Right ventricle myocardium superior (tissue), 1 donor: ENCODE results near the gene RIF1. TPM values are rescaled to one million over a fixed set of nuclear protein-coding genes. Genes with fewer than 3 reads are reported as not detected.

Experiments used
- ATAC-seq: fragments of 200-7000 bp; cut with Tn5 transposase; one replicate; pipeline ENCODE4 v1.9.1; 2020; ENCODE audit warnings: mild to moderate bottlenecking; ENCODE audit not compliant: poor library complexity
- DNase-seq: peaks from one replicate; pipeline ENCODE4 v3.0.0-alpha.2; 2020
- intact Hi-C: fragments of 100-400 bp; cut with DNase I; formaldehyde crosslinking; loops from one replicate; pipeline ENCODE4 v1.11.2; 2022
- microRNA-seq: library from miRNA; unstranded; fragments of <30 nt; microRNA quantifications from one replicate; pipeline ENCODE4 v1.2.0, GENCODE V29; 2020
- total RNA-seq: library from RNA; stranded (reverse); fragmentation: NEBNext Ultra II Directional; extraction: Animal tissue kit (Norgen Biotek cat#: 25700); gene quantifications from one replicate; pipeline ENCODE4 v1.2.1, GENCODE V29; 2021
- donor health status: DM: no; HTN: yes; CAD: no; lungs with severe emphysema.

Gene RIF1
- total RNA-seq, 1 donor from 2014 or later, result 14.6 TPM

DNA sequence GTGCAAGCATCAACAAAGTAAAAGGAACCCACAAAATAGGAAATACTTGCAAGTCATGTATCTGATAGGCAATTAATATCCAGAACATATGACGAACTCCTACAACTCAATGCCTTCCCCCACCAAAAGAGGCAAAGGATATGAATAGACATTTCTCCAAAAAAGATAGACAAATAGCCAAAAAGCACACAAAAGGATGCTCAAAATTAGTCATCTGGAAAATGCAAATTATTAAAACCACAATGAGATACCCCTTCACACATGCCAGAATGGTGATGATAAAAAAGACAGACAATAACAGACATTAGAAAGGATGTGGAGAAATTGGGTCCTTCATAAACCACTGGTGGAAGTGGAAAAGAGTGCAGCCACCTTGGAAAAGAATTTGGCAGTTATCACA is 76.4 kb downstream of the RIF1 start:
- intact Hi-C loops, result no loop called here
- DNase-seq, result no peak
- no peak for ATAC-seq

DNA sequence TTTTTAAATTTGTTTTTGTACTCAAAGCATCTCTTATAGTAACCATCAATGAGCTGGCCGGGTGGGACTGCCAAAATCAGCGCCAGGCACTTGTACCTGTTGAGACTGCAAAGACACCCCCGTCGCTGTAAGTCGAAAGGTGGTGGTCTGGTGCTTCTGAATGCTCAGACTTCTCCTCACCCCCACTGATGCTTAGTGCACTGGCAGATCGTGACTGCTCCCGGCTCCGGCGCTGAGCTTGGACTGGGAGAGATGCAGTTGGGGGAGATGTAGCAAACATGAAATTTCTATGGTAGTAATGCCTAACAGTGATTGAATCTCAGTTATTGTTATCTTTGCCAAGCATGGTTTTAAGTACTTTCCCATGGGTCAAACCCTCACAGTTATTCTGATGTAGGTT is 80.6 kb downstream of the RIF1 start:
- ATAC-seq, result no peak
- intact Hi-C loops, result no loop called here
- no peak for DNase-seq

DNA sequence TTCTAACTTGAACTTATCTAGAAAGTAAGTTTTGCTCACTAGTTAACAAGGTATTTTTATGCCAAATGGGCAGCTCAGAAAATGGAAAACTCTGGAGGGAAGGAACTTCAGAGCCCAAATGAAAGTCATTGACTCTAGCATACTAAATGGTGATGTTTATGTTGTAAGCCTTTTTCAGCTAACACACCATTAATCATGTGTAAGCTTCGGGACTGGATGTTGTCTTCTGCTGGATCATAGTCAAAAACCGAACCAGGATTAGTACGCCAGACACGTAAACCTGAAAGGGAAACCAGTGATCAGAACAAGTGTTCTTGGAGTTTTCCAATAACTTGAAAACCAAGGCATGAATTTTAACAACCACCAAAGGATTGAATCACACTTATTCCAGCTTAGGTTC is 81.8 kb downstream of the RIF1 start:
- intact Hi-C loops, result no loop called here
- DNase-seq, result no peak
- no peak for ATAC-seq

DNA sequence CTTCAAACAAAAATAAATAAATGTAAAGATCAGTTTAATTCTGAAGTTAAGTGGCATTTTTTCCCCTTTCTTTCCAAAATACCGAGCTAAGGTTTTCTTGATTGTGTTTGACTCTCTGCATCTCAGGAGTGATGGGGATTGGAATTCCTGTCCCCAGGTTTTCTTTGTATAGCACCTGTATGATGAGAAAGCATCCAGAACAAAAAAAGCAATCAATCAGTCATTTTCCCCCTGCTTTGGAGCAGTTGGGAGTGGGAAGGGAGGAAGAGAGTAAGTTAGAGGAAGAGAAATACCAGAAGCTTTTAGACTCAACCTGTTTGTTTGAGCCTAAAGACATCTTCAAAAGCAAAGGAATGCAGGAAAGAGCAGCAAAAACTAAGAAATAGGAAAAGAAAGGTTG is 88.5 kb downstream of the RIF1 start:
- DNase-seq (no peak), ATAC-seq (no peak)
- intact Hi-C loops, result no loop called here

DNA sequence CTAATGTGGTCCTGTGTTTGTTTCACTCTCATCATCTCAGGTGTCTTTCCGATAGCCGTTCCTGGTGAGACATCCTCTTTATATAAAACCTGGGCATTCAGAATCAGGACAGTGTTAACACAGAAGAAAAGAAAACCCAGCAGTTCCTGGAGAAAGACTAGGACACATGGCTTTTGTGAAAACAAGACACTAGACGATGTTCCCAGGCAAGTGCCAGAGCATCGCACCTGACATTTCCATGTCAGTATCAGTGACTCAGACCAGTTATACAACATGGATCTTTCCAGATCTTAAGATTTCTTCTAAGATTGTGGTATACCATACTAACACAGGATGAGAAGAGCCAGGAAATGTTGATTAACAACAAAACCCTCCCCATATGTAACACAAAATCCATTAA is 96.5 kb downstream of the RIF1 start:
- no peak for ATAC-seq
- DNase-seq, result no peak
- intact Hi-C loops, result no loop called here

DNA sequence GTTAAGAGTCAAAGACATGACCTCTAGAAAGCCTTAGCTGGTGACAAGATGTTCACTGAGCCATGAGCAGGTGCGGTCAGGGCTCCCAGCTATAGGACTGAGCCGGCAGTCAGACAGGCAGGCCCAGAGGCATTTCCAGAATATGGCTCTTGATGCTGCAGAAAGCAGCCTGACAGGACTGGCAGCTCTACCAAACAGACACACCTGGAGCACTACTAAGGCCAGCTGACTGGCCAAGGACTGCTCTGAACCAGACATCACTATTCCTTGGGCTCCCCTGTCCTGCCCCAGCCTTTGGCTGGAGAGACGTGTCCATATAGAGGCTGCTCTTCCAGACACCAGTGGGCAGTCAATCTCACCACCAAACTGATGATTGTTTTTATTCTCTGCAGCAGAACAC is 98.8 kb downstream of the RIF1 start:
- intact Hi-C loops, result no loop called here
- ATAC-seq (no peak), DNase-seq (no peak)

DNA sequence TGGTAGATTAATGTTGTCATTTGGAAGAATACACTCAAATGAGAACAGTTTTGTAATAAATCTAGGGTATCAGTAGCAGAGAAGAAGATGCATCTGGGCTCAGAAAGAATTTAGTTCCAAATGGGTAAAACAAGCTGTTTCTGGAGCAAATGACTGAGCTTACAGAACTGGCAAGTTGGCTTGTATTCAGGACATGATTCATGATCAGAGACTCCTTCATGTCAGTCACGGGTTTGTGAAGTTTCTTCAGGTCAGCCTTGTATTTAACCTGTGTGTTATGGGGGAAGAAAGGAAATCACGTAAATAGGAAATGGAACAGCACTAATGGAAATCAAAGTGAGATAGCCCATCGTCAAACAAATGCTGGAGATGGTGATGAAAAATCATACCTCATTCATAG is 109.1 kb downstream of the RIF1 start:
- ATAC-seq (no peak), DNase-seq (no peak)
- intact Hi-C loops, result no loop called here

DNA sequence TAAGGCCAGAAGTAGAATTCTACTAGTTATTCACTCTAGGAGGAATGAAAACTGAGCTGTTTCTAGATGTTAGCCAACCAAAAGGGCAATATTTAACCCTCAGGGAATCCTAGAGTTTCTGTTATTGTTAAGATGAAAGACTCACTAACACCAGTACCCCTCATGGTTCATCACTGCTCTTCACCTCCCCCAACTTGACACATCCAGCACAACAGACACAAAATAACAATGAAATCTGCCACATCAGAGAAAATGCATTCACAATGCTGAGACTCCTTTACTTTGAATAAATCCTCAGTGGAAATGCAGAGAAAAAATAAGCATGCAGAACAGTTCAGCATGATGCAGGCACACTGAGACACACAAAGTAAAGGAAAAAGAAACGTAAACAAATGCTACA is 111.3 kb downstream of the RIF1 start:
- DNase-seq, result no peak
- no peak for ATAC-seq
- intact Hi-C loops, result no loop called here

DNA sequence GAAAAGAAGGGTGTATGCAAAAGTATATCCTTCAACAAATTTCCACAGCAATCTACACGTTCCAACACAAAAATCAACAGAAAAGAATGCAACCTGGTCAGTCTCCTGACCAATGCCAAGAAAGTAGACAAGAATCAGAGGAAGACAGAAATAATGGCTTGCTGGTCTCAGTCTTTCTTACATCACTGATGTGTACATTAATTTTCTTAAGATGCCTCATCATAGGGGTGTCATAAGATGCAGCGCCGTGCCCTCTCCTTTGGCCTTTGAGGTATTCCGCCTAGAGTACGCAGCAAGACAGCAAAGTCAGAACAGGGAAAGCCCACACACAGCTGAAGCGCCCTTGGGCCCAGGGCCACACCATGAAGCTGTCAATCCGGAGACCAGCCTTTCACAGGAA is 112.9 kb downstream of the RIF1 start:
- DNase-seq (no peak), ATAC-seq (no peak)
- intact Hi-C loops, result no loop called here

DNA sequence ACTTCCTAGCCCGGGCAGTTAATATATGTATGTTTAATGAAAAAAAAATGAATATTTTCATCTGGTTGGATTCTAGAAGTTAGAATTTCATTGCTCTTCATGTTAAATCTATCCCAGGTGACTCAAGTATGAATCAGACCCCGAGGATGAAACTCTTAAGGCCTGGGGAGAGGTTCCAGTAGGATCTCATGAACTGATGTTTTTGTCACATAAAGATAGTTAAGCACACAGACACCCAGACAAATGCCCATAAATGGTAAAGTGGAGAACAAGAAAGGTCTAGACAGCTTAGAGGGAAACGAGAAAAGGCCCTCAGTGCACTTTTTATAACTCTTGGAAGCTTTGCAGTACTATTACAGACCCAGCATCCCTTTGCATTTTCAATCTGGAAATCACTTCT is 114.1 kb downstream of the RIF1 start:
- no peak for ATAC-seq
- no peak for DNase-seq
- intact Hi-C loops, result no loop called here

DNA sequence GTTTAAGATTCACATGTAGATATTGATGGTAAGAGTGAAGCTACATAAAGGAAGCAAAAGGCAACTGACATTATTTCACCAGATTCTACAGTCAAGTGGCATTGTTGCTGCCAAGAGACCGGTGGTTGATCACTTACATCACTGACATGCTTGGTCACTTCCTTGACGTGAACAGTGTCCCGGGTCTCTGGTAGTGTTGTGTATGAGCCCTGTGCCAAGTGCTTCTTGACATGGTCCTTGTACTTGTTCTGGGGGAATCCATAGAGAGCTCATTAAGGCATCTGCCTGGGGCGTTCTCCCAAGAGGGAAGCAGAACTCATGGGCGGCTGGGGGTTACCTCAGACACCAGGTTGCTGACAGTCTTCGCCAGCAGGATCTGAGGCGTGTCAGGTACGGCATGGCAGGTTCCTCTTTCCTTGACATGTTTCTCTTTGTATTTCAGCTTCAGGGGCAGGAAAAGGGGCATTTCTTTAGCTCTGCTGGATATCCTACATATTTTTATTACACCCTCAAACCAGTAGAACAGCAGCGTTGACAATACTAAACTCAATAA is 116.2 kb downstream of the RIF1 start:
- no peak for ATAC-seq
- no peak for DNase-seq
- intact Hi-C loops, result no loop called here

DNA sequence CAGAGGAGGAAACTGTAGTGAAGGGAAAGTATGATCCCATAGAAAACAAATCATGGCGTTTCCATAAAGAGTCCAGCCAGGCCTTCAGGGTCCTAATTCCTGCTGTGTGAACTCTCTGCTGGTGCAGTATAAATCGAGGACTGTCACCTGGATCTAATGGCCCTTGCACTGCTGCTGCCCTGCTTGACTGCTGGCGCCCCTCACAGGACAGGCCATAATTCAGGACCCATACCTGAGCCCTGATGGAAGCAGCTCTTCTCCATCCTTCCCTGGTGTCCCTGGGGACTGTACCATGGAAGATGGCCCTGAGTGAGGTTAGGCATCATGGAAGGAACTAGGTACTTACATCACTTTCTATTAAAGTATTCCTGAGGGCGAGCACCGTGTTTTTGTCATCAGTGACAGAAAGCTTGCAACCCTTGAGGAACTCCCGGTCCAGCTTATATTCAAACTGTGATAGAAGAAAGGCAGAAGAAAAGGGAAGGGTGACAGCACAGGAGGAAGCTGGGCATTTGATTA is 116.9 kb downstream of the RIF1 start:
- intact Hi-C loops, result no loop called here
- DNase-seq (no peak), ATAC-seq (no peak)

Small RNA genes lying within 50 kb of the gene (microRNA-seq; reads per million reads assigned to microRNA genes)
- gene MIR4773-1 (not detected), gene MIR4773-2 (not detected)

Other genes starting within 250 kb of the RIF1 start
- gene RBM43, start 148.0 kb upstream of the RIF1 start, total RNA-seq, result 1.6 TPM
- gene NMI, start 120.2 kb upstream of the RIF1 start, total RNA-seq, result 3.6 TPM
- 2.8 TPM for gene TNFAIP6, start 52.3 kb upstream of the RIF1 start, total RNA-seq